CD4-positive, alpha-beta T cell treated with Interleukin-15 for 4 hours (primary cell): ENCODE results near the gene ZNF536.
"Not testable (repeated sequence)": the region's sequence is repeated elsewhere in the genome, so short reads cannot be mapped to it uniquely, and the experiment has no call there.

Experiments used
- DNase-seq: peaks from one replicate; pipeline ENCODE4 v3.0.0-alpha.2; 2020; ENCODE audit warnings: low spot score

ZNF536 gene

GRCh38 chr19:30446850-30447552 is 74.8 kb downstream of the ZNF536 start:
- no peak for DNase-seq

- DNase-seq: no peak
Observed at GRCh38 chr19:30447553-30447870, 75.3 kb downstream of the ZNF536 start.

GRCh38 chr19:30448386-30449077 is 76.3 kb downstream of the ZNF536 start:
- DNase-seq: no peak

- DNase-seq: no peak
Observed at GRCh38 chr19:30449078-30449590, 77.0 kb downstream of the ZNF536 start.

- DNase-seq: no peak
Observed at GRCh38 chr19:30449673-30450072, 77.5 kb downstream of the ZNF536 start.

- DNase-seq: no peak
Observed at GRCh38 chr19:30450100-30450499, 77.9 kb downstream of the ZNF536 start.

- no peak for DNase-seq
Observed at GRCh38 chr19:30450835-30451321, 78.7 kb downstream of the ZNF536 start.

GRCh38 chr19:30452931-30453330 is 80.7 kb downstream of the ZNF536 start:
- no peak for DNase-seq

GRCh38 chr19:30453743-30454142 is 81.6 kb downstream of the ZNF536 start:
- no peak for DNase-seq

GRCh38 chr19:30455881-30456280 is 83.7 kb downstream of the ZNF536 start:
- DNase-seq: no peak

- no peak for DNase-seq
Observed at GRCh38 chr19:30457484-30457883, 85.3 kb downstream of the ZNF536 start.

GRCh38 chr19:30459859-30460258 is 87.7 kb downstream of the ZNF536 start:
- no peak for DNase-seq

GRCh38 chr19:30464162-30464561 is 92.0 kb downstream of the ZNF536 start:
- DNase-seq: no peak

- not testable (repeated sequence) for DNase-seq
Observed at GRCh38 chr19:30466598-30466997, 94.4 kb downstream of the ZNF536 start.

- DNase-seq: no peak
Observed at GRCh38 chr19:30467239-30467638, 95.1 kb downstream of the ZNF536 start.

GRCh38 chr19:30469774-30470173 is 97.6 kb downstream of the ZNF536 start:
- DNase-seq: no peak

GRCh38 chr19:30471441-30471840 is 99.3 kb downstream of the ZNF536 start:
- DNase-seq: no peak

GRCh38 chr19:30473334-30473867 is 101.2 kb downstream of the ZNF536 start:
- DNase-seq: no peak

- no peak for DNase-seq
Observed at GRCh38 chr19:30476997-30477396, 104.8 kb downstream of the ZNF536 start.

- no peak for DNase-seq
Observed at GRCh38 chr19:30479231-30479630, 107.0 kb downstream of the ZNF536 start.

- DNase-seq: no peak
Observed at GRCh38 chr19:30480097-30480496, 107.9 kb downstream of the ZNF536 start.

GRCh38 chr19:30481063-30481462 is 108.9 kb downstream of the ZNF536 start:
- DNase-seq: no peak

GRCh38 chr19:30481823-30482222 is 109.6 kb downstream of the ZNF536 start:
- no peak for DNase-seq
